T-cell (primary cell): ENCODE measurements around the gene GMPS. TPM values are rescaled to one million over a fixed set of nuclear protein-coding genes. Genes with fewer than 3 reads are reported as not detected.
"Not testable (repeated sequence)": the region's sequence is repeated elsewhere in the genome, so short reads cannot be mapped to it uniquely, and the experiment has no call there.

Experiments used
- ATAC-seq, 4 experiments: fragments of 200-7000 bp in 3 of 4; fragments of 150-1000 bp in 1 of 4; cut with Tn5 transposase; replicated peaks in 1 of 4; 1 replicate in 3 of 4; 2 replicates in 1 of 4; pipeline ENCODE4 v1.10.0; 2021; ENCODE audit warnings: moderate library complexity in 3 of 4, mild to moderate bottlenecking in 2 of 4, moderate number of reproducible peaks in 1 of 4
- CTCF ChIA-PET, 2 donors: fragments of 300-600 bp; sonication (Branson Sonifier 250); formaldehyde crosslinking; loops; one replicate each; lab custom pipeline; 2022; ENCODE audit warnings: antibody characterized with exemption in 2 of 2; lab: Charles Lee
- POLR2A ChIA-PET, 2 donors: fragments of 300-600 bp; sonication (Branson Sonifier 250); formaldehyde crosslinking; loops; one replicate each; lab custom pipeline; 2022; ENCODE audit warnings: antibody characterized with exemption in 2 of 2; lab: Charles Lee
- DNase-seq, 35 experiments: peaks; one replicate each; pipeline versions ENCODE4 v3.0.0 to v3.0.0-alpha.2; 2013 to 2023
- H3K27ac ChIP-seq: one replicate; pipeline ENCODE4 v1.5.1; 2013; ENCODE audit warnings: low read length
- H3K27me3 ChIP-seq, 2 experiments: replicated peaks in 1 of 2; 1 replicate in 1 of 2; 2 replicates in 1 of 2; pipeline versions ENCODE4 v1.6.1 to v1.7.0; 2013; ENCODE audit warnings: low read length in 1 of 2, mixed read lengths in 1 of 2; ENCODE audit not compliant: control insufficient read depth in 2 of 2, insufficient read depth in 2 of 2; ENCODE audit errors: extremely low read depth in 1 of 2
- H3K36me3 ChIP-seq, 2 donors: 1 replicate in 1 of 2; 2 replicates in 1 of 2; pipeline versions ENCODE4 v1.6.1 to v1.7.0; 2013; ENCODE audit warnings: low read length in 1 of 2; ENCODE audit not compliant: control insufficient read depth in 2 of 2, insufficient read depth in 1 of 2; ENCODE audit errors: extremely low read depth in 1 of 2
- H3K4me1 ChIP-seq, 2 experiments: 1 replicate in 1 of 2; 2 replicates in 1 of 2; pipeline versions ENCODE4 v1.6.1 to v1.7.0; 2013; ENCODE audit warnings: low read length in 2 of 2, mixed read lengths in 1 of 2; ENCODE audit not compliant: insufficient read depth in 2 of 2, control insufficient read depth in 1 of 2; ENCODE audit errors: extremely low read depth in 1 of 2
- H3K4me3 ChIP-seq, 2 donors: 1 replicate in 1 of 2; 2 replicates in 1 of 2; pipeline versions ENCODE4 v1.5.1 to v1.7.0; 2013; ENCODE audit warnings: mild to moderate bottlenecking in 2 of 2, low read length in 1 of 2, moderate library complexity in 1 of 2; ENCODE audit not compliant: control insufficient read depth in 1 of 2; ENCODE audit errors: extremely low read depth in 1 of 2
- H3K9me3 ChIP-seq: 2 replicates; pipeline ENCODE4 v1.7.0; 2013
- H3K27ac Mint-ChIP-seq, 2 donors: one replicate each; pipeline ENCODE4 v1.8.0; 2020 to 2021; ENCODE audit warnings: mild to moderate bottlenecking in 2 of 2, mixed read lengths in 2 of 2
- H3K27me3 Mint-ChIP-seq, 2 donors: one replicate each; pipeline ENCODE4 v1.8.0; 2021 to 2022; ENCODE audit warnings: mixed read lengths in 2 of 2
- H3K36me3 Mint-ChIP-seq: one replicate; pipeline ENCODE4 v1.8.0; 2021; ENCODE audit warnings: mixed read lengths
- H3K4me1 Mint-ChIP-seq, 3 donors: one replicate each; pipeline ENCODE4 v1.8.0; 2020 to 2022; ENCODE audit warnings: mixed read lengths in 3 of 3, mild to moderate bottlenecking in 1 of 3
- H3K4me3 Mint-ChIP-seq, 3 donors: one replicate each; pipeline ENCODE4 v1.8.0; 2020 to 2022; ENCODE audit warnings: mild to moderate bottlenecking in 3 of 3, mixed read lengths in 3 of 3, moderate library complexity in 3 of 3
- H3K9me3 Mint-ChIP-seq, 3 donors: one replicate each; pipeline ENCODE4 v1.8.0; 2020 to 2022; ENCODE audit warnings: mixed read lengths in 3 of 3
- WGBS: methylation state at CpG from one replicate; pipeline ENCODE4 v1.1.5; 2013; ENCODE audit warnings: missing lambda C conversion rate; ENCODE audit not compliant: insufficient coverage; 5-methylcytosine and 5-hydroxymethylcytosine counted together
- total RNA-seq, 35 experiments: library from RNA in 6 of 35; stranded (reverse) in 6 of 35; fragments of 120-200 nt in 1 of 35; gene quantifications; one replicate each; pipeline versions ENCODE4 v1.2.1 to v1.2.4 and lab custom pipeline; 2013 to 2026

Gene GMPS
- total RNA-seq, 5 donors from 2014 or later (not counting 1 experiment from before 2014, with no cell fraction given), result 37.4 to 44.1 (median 40.6) TPM

DNA sequence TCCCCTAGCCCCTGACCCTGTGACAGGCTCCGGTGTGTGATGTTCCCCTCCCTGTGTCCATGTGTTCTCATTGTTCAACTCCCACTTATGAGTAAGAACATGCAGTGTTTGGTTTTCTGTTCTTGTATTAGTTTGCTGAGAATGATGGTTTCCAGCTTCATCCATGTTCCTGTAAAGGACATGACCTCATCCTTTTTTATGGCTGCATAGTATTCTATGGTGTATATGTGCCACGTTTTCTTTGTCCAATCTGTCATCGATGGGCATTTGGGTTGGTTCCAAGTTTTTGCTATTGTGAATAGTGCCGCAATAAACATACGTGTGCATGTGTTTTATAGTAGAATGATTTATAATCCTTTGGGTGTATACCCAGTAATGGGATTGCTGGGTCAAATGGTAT is 90.6 kb downstream of the GMPS start:
- H3K36me3 ChIP-seq, H3K27me3 ChIP-seq, CTCF ChIA-PET, H3K4me3 ChIP-seq, POLR2A ChIA-PET, H3K4me1 ChIP-seq, H3K27ac Mint-ChIP-seq, DNase-seq, H3K9me3 ChIP-seq, ATAC-seq, H3K27ac ChIP-seq, H3K4me1 Mint-ChIP-seq, H3K36me3 Mint-ChIP-seq, H3K4me3 Mint-ChIP-seq, H3K27me3 Mint-ChIP-seq: not testable (repeated sequence)
- H3K9me3 Mint-ChIP-seq, result peaks cover 3 to 15% (median 4%) of the 10 kb centered on the region in 3 donors
- 93% methylated on average over 2 of the region's 5 CpGs for WGBS

GRCh38 chr3:155963570-155963969 is 93.1 kb downstream of the GMPS start:
- ATAC-seq (no peak), DNase-seq (no peak)
- ChIA-PET POLR2A (no interaction called here), CTCF (no interaction called here)
- Histone ChIP-seq H3K4me1 (no peaks in the 10 kb centered on the region), H3K36me3 (no peaks in the 10 kb centered on the region), H3K27ac (no peak overlapping the region), H3K4me3 (no peak overlapping the region), H3K9me3 (no peaks in the 10 kb centered on the region), H3K27me3 (no peaks in the 10 kb centered on the region)
- Mint-ChIP-seq H3K27me3 (no peaks in the 10 kb centered on the region), H3K4me3 (no peak overlapping the region), H3K9me3 (peaks cover 3 to 15% (median 10%) of the 10 kb centered on the region in 3 donors), H3K36me3 (peaks cover 2% of the 10 kb centered on the region), H3K4me1 (no peaks in the 10 kb centered on the region), H3K27ac (no peak overlapping the region)
- WGBS, result no CpG with 5 or more reads among the region's 2 CpGs

DNA sequence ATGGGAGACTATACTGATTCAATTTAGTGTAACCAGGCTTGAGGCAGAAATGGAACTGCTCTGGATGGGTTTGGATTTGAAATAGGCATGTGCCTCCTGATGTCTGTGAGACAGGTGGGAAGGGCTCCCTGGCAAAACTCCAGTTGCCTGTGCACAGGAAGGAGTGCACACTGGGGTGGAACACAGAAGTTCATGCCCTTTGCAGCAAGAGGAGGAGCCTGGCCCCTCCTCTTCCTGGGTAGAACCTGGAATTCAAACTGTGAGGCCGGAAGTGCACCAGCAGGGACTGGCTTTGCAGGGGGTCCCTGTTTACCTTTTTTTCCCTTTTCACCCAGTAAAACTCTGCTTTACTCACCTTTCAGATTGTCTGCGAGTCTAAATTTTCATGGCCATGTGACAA is 99.9 kb downstream of the GMPS start:
- no peak for DNase-seq
- POLR2A ChIA-PET, result interaction anchor here in 1 of 2 donors (0.6 kb wide), 1 partner anchor 170 kb away, joined by 3 read pairs; no protein-coding TSS in a partner anchor
- H3K4me1 ChIP-seq, result no peaks in the 10 kb centered on the region
- H3K27me3 ChIP-seq, result no peaks in the 10 kb centered on the region
- H3K36me3 ChIP-seq, result no peaks in the 10 kb centered on the region
- ATAC-seq, result no peak
- H3K27ac ChIP-seq, result no peak overlapping the region
- no peaks in the 10 kb centered on the region for H3K9me3 ChIP-seq
- no CpG with 5 or more reads among the region's 2 CpGs for WGBS
- H3K9me3 Mint-ChIP-seq, result peaks cover 2 to 9% (median 6%) of the 10 kb centered on the region in 3 donors
- no peak overlapping the region for H3K4me3 Mint-ChIP-seq
- CTCF ChIA-PET, result interaction anchor here in 1 of 2 donors (0.6 kb wide), 1 partner anchor 12 kb away, joined by 10 read pairs; no protein-coding TSS in a partner anchor
- peaks cover 3% of the 10 kb centered on the region for H3K36me3 Mint-ChIP-seq
- no peak overlapping the region for H3K4me3 ChIP-seq
- H3K27ac Mint-ChIP-seq, result no peak overlapping the region
- no peaks in the 10 kb centered on the region for H3K4me1 Mint-ChIP-seq
- peaks cover 2 to 3% of the 10 kb centered on the region in 2 donors for H3K27me3 Mint-ChIP-seq

DNA sequence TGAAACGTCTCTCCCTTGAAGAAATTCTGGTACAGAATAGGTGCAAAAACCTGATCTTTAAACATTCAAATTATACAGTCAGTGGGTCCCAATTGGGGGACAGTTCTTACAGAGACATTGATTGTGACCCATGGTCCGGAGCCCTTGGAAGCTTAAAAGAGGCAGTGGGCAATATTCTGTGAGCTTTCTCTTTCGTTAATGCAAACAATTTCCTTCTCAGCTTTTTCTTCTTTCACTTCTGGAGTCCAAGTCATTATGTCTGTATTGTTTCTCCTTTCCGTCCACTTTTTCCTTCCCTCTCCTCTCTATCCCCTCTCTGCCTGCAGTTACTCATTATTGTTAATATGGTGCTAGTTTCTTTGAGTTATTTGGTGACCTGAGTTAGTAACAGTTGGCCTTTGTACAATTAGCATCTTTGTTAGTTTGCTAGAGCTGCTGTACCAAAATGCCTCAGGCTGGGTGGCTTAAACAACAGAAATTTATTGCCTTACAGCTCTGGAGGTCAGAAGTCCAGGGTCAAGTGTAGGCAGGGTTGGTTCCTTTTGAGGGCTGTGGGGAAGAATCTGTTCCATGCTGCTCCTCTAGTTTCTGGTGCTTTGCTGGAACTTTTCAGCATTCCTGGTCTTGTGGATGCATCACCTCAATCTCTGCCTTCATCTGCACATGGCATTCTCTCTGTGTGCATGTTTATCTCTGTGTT is 102.6 kb downstream of the GMPS start:
- no peaks in the 10 kb centered on the region for H3K27me3 ChIP-seq
- H3K4me3 ChIP-seq, result no peak overlapping the region
- peaks cover 0 to 3% (median 2%) of the 10 kb centered on the region in 3 donors for H3K9me3 Mint-ChIP-seq
- no peak overlapping the region for H3K27ac Mint-ChIP-seq
- DNase-seq (no peak), ATAC-seq (no peak)
- WGBS, result no CpG with 5 or more reads among the region's 4 CpGs
- H3K27ac ChIP-seq, result no peak overlapping the region
- ChIA-PET POLR2A (no interaction called here), CTCF (no interaction called here)
- H3K4me1 Mint-ChIP-seq, result no peaks in the 10 kb centered on the region
- no peaks in the 10 kb centered on the region for H3K36me3 ChIP-seq
- peaks cover 3% of the 10 kb centered on the region for H3K36me3 Mint-ChIP-seq
- H3K9me3 ChIP-seq, result no peaks in the 10 kb centered on the region
- peaks cover 3% of the 10 kb centered on the region in 2 donors for H3K27me3 Mint-ChIP-seq
- no peaks in the 10 kb centered on the region for H3K4me1 ChIP-seq
- no peak overlapping the region for H3K4me3 Mint-ChIP-seq

GRCh38 chr3:155978324-155978723 is 107.9 kb downstream of the GMPS start:
- no CpG with 5 or more reads among the region's 3 CpGs for WGBS
- Mint-ChIP-seq H3K36me3 (no peaks in the 10 kb centered on the region), H3K4me1 (no peaks in the 10 kb centered on the region), H3K27ac (no peak overlapping the region), H3K27me3 (peaks cover 0 to 3% of the 10 kb centered on the region in 2 donors), H3K9me3 (no peaks in the 10 kb centered on the region), H3K4me3 (no peak overlapping the region)
- ChIA-PET POLR2A (no interaction called here), CTCF (no interaction called here)
- DNase-seq (no peak), ATAC-seq (no peak)
- Histone ChIP-seq H3K27ac (no peak overlapping the region), H3K27me3 (no peaks in the 10 kb centered on the region), H3K4me1 (no peaks in the 10 kb centered on the region), H3K36me3 (no peaks in the 10 kb centered on the region), H3K4me3 (no peak overlapping the region), H3K9me3 (no peaks in the 10 kb centered on the region)

- no peak for ATAC-seq
These were observed 109.3 kb downstream of the GMPS start for GRCh38 chr3:155979746-155980145.

More at GRCh38 chr3:155979746-155980145, 109.3 kb downstream of the GMPS start:
- ChIA-PET POLR2A (no interaction called here), CTCF (interaction anchor here in 1 of 2 donors (0.6 kb wide), 1 partner anchor 44 kb away, joined by 3 read pairs; no protein-coding TSS in a partner anchor)
- H3K4me3 ChIP-seq, result no peak overlapping the region
- Mint-ChIP-seq H3K27me3 (peaks cover 0 to 3% of the 10 kb centered on the region in 2 donors), H3K4me3 (no peak overlapping the region), H3K9me3 (no peaks in the 10 kb centered on the region), H3K4me1 (no peaks in the 10 kb centered on the region), H3K27ac (no peak overlapping the region), H3K36me3 (no peaks in the 10 kb centered on the region)
- no peaks in the 10 kb centered on the region for H3K27me3 ChIP-seq
- DNase-seq, result no peak
- no peak overlapping the region for H3K27ac ChIP-seq
- no peaks in the 10 kb centered on the region for H3K4me1 ChIP-seq
- WGBS, result 86% methylated on average over 1 of the region's 3 CpGs
- H3K9me3 ChIP-seq, result no peaks in the 10 kb centered on the region
- no peaks in the 10 kb centered on the region for H3K36me3 ChIP-seq
